SW480 (cell line): ENCODE measurements around the gene LRRC70.
"Not testable (repeated sequence)": the region's sequence is repeated elsewhere in the genome, so short reads cannot be mapped to it uniquely, and the experiment has no call there.

Source experiments
- DNase-seq: peaks from one replicate; pipeline ENCODE4 v3.0.0-alpha.2; 2016; ENCODE audit warnings: low spot score

Gene LRRC70

DNA sequence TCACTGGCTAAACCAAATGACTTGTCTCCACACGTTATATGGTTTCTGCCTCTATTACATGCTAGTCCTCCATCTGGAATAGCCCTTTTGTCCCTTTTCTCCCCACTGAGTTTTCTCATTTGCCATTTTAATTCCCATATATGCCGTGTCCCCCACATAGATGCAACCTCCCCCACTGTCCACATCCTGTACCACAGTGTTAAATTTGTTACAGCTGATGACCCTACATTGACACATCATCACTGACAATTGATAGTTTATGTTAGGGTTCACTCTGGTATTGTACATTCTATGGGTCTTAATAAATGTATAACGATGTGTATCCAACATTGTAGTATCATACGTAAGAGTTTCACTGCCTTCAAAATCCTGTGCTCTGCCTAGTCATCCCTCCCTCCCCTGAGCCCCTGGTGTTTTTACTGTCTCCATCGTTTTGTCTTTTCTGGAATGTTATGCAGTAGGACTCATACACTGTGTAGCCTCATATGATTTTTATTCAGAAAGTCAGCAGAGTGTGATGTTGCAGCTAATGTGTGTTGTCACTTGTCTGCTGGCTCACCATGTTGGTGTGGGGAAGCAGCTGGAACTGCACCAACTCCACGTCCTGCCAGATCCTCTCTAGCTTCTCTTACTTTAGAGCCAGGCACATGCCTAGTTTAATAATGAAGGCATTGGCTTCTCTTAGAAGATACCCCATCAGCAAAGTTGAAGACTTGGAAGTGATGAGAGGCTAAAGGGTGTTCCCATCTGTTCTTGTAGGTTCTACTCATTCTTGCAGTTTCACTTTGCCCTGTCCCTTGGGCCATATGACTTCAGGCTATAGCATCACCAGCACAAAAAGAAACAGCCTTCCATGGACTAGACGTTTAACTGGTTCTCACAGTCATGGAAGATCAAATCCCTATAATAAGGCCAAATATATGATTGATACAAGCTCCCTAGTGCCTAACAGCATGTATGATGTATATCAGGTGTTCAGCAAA lies 30.2 kb downstream of the LRRC70 start:
- no peak for DNase-seq

- DNase-seq = no peak
These were observed 35.7 kb downstream of the LRRC70 start for GRCh38 chr5:62614355-62614754.

GRCh38 chr5:62616615-62617277 lies 38.1 kb downstream of the LRRC70 start:
- no peak for DNase-seq

DNA sequence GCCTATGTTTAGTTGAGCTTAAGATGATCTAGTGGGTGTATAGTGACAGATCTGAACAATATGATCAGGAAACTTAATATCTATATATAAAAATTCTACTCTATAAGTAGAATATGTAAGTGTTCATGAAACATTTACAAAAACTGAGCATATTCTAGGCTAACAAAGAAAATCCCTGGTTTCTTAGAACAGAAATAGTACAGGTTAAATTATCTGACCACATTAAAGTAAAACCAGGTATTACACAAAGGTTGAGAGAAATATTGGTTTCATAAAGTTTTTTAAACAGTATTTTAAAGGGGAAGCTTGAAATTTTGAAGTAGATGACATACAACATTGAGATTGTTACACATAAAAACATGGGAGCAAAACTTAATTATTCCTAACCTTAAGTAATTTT lies 39.3 kb downstream of the LRRC70 start:
- DNase-seq = no peak

- DNase-seq = no peak
These were observed 42.1 kb downstream of the LRRC70 start for GRCh38 chr5:62620761-62621160.

GRCh38 chr5:62621280-62621679 lies 42.7 kb downstream of the LRRC70 start:
- no peak for DNase-seq

DNA sequence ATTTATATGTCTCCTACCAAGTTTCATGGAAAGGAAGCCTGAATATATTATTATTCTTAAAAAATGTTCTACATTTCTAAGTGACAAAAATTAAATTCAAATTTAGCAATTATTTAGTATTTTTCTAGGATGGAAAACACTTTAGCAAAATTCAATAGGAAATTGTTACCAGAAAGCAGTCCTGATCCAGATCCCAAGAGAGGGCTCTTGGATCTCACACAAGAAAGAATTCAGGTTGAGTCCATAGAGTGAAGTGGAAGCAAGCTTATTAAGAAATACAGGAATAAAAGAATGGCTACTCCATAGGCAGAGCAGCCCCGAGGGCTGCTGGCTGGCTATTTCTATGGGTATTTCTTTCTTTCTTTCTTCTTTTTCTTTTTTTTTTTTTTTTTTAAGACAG lies 44.7 kb downstream of the LRRC70 start:
- DNase-seq = no peak

GRCh38 chr5:62624436-62624835 lies 45.8 kb downstream of the LRRC70 start:
- DNase-seq = not testable (repeated sequence)

DNA sequence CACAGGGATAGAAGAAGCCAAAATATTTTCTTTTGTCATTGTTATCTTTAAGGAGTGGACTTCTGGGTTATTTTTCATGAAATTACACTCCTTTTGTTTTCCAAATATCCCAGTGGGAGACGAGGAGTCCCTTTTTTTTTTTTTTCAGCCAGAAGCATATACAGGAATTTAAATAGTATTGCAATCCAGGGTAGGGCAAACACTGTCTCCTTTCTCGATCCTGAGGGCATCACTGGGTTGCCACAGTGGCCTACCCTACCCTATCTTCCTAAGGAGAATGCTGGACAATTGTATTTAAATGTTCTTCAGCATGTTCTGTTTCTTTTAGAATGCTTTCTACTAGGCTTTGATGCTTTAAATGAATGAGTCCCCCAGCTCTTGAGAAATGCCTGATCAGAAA lies 47.9 kb downstream of the LRRC70 start:
- no peak for DNase-seq

GRCh38 chr5:62627121-62627520 lies 48.5 kb downstream of the LRRC70 start:
- DNase-seq = no peak

GRCh38 chr5:62627901-62628300 lies 49.3 kb downstream of the LRRC70 start:
- no peak for DNase-seq
